Uterus (tissue), 2 donors: ENCODE results near the gene INAFM2.

Source experiments
- POLR2A ChIP-seq, 2 donors: fragments of 450-650 bp; IDR thresholded peaks; one replicate each; pipeline ENCODE4 v1.6.1; 2016; ENCODE audit warnings: antibody characterized with exemption in 2 of 2, mild to moderate bottlenecking in 1 of 2, moderate library complexity in 1 of 2
- TF ChIP-seq, protein P1 (sequence below), 4 experiments: fragments of 200-600 bp in 2 of 4; fragments of 450-650 bp in 2 of 4; sonication (generic) in 2 of 4; IDR thresholded peaks; one replicate each; pipeline ENCODE4 v1.5.1; 2016 to 2019; ENCODE audit warnings: antibody characterized with exemption in 4 of 4, mild to moderate bottlenecking in 2 of 4, moderate library complexity in 1 of 4

DNA sequence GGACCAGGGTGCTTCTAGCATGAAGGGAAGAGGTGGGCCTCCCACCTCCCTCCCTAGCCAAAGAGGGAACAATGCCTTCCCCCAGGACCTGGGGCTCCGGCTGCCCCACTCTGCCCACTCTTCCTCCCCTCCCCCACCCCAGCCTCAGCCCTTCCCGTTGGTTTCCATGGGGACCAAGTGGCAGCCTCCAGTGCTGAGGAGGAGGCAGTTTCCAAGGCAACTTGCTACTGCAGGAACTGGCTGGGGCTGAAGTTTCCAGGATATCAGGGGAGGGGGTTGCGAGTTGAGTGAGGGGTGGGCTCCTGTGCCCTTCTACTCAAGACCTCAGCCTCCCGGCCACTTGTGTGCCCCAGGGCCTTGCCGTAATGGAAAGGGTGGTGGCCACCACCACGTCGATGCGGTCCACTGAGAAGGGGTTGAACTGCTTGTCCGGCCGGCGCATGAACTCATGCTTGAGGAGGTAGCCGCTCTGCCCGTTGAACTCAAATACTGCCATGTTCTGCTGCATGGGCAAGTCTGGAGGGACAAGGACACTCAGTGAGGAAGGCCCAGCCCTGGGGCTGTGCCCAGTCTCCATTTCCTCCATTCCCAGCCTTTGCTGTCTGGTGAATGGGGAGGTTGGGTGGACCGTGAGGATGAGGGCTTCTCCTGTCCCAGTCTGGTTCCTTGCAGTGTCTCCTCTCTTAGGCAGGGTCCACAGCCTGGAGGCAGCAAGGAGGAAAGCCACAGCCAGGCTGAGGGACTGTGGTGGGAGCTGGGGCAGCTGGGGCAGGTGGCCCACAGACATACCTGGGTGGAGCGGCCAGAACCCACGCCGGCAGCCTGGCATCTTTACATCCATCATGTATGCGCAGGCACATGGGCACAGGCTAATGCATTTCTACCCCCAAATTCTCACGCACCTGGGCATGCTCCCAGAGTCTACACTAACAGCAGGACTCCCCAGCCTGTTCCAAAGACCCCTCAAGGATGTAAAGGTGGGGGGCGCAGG is 29.3 kb upstream of the INAFM2 start:
- TF ChIP-seq, protein P1, sequence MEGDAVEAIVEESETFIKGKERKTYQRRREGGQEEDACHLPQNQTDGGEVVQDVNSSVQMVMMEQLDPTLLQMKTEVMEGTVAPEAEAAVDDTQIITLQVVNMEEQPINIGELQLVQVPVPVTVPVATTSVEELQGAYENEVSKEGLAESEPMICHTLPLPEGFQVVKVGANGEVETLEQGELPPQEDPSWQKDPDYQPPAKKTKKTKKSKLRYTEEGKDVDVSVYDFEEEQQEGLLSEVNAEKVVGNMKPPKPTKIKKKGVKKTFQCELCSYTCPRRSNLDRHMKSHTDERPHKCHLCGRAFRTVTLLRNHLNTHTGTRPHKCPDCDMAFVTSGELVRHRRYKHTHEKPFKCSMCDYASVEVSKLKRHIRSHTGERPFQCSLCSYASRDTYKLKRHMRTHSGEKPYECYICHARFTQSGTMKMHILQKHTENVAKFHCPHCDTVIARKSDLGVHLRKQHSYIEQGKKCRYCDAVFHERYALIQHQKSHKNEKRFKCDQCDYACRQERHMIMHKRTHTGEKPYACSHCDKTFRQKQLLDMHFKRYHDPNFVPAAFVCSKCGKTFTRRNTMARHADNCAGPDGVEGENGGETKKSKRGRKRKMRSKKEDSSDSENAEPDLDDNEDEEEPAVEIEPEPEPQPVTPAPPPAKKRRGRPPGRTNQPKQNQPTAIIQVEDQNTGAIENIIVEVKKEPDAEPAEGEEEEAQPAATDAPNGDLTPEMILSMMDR (IDR thresholded peaks at IDR 0.05): no peak
- TF ChIP-seq POLR2A (IDR thresholded peaks at IDR 0.05): no peak
